NCI-H2196 (cell line): ENCODE measurements around the gene PRKAR2B.
A peak's percentile ranks its signal among the peaks of the same experiment; 100 is the strongest.

Experiments used
- DNase-seq: peaks from one replicate; lab custom pipeline; 2025; ENCODE audit not compliant: unreplicated experiment; lab: John Stamatoyannopoulos, UW

Gene PRKAR2B

DNA sequence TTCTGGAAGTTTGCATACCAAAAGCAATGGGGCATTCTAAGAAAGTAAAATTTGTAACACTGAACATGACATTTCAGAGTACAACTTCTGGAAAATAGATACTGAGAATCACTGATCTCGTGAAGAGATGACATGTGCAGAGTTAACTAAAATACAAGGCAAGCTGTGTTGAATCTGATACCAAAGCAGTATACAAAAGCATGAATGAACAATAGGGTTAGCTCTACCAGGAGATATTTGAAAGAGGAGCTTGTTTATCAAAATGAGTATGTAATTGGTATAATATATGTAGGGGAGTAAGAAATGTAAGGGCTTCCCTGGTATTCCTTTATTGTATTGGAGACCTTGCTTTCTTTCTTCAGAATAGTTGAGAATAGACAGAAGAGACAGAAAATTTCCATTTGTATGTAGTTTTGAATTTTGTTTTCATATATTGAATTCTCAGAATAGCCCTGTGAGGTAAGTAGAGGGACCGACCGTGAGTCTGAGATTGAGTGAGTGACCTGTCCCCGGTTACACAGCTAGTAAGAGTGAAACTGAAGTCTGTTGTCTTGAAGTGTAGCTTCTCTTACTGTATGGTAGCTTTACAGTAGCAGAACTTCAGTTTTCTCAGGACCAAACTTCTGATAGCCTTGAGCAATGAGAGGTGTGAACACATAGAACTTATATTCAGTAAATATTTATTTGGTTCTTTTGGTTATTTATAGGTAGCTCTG is 129.3 kb downstream of the PRKAR2B start:
- no peak for DNase-seq

DNA sequence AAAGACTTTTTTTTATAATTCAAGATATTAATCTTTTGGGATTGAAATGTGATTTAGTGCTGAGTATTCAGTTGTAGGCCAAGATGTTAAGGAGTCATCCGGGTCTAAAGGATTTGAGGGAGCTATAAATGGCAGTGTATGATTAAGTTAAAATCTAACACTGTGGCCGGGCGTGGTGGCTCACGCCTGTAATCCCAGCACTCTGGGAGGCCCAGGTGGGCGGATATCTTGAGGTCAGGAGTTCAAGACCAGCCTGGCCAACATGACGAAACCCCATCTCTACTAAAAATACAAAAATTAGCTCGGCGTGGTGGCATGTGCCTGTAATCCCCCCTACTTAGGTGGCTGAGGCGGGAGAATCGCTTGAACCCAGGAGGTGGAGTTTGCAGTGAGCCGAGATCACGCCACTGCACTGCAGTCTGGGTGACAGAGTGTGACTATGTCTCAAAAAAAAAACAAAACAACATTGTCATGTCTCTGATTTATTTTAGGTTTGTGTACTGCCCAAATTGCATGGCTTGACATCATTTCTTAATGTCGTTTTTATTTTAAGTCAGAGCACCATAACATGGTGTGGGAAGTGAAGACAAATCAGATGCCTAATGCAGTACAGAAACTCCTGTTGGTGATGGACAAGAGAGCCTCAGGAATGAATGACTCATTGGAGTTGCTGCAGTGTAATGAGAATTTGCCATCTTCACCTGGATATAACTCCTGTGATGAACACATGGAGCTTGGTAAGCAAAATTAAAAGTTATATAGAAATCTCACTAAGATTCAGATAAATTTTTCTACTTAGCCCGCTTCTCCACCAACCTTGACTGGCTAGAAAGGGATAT is 135.0 kb downstream of the PRKAR2B start:
- DNase-seq = no peak

DNA sequence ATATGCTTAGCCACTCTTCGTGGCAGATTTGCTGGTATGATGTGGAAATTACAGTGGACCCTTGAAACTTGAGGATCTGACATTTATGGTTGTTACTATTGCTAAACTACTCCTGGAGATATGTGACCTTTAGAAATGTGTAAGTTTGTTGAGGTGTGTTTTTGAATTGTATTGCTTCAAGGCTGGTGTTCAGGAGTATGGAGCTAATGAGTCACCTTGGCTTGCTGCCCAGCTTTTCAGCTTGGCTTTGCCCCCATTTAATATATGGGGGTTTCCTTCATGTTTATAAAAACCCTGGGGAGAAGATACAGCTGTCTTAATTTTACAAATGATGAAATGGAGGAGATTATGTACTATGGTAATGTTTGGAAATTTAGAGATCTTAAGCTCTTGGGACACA is 135.9 kb downstream of the PRKAR2B start:
- peak; percentile 29 for DNase-seq

DNA sequence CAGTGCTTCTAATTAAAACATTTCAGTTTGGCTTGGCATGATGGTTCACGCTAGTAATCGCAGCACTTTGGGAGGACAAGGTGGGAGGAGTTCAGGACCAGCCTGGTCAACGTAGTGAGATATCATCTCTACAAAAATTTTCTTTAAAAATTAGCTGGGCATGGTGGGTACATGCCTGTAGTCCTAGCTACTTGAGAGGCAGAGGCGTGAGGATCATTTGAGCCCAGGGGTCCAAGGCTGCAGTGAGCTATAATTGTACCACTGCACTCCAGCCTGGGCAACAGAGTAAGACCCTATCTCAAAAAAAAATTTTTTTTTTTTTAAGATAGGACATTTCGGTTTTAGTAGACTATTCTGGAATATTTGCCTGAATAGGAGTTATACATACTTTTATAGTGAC is 136.7 kb downstream of the PRKAR2B start:
- DNase-seq = no peak

DNA sequence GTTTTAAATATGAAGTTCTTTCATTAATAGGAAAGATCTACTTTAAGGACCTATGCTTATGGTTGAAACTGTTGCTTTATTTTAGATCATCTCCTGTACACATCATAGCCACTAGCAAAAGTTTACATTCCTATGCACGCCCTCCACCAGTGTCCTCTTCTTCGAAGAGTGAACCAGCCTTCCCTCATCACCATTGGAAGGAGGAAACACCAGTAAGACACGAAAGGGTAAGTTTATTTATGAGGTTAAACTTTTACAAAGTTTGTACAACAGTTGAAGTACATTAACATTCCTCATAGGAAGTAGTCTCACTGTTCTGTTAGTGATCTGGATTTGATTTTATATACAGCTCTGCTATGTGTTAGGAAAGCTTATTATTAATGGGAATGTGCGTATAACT is 141.2 kb downstream of the PRKAR2B start:
- no peak for DNase-seq

DNA sequence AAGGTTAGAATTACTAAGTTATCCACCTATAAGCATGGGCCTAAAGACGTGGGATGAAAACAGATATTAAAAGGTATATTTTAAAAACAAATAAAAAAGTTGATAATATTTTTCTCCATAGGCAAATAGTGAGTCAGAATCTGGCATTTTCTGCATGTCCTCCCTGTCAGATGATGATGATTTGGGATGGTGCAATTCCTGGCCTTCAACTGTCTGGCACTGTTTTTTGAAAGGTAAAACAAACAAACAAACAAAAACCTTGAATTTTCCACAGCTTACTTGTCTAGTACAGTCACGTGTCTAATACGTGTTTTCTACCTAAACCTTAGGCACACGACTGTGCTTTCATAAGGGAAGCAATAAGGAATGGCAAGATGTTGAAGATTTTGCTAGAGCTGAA is 141.7 kb downstream of the PRKAR2B start:
- DNase-seq = no peak

DNA sequence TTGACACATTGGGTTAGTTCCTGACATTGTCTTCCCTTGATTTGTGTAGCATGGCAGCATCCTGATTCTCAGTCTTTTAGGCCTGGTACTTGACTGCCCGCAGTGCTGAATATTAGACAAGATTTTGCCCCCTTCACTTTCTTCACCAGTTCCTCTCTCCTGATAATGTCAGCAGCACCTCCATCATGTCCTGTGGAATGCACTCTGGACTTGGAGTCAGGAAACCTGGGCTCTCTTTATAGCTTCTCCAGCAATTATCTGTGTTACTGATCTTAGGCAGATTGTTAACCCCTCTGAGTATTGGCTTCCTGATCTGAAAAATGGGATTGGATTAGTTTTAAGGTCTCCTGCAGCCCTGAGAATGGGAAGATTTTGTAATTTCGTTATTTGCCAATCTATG is 143.3 kb downstream of the PRKAR2B start:
- no peak for DNase-seq

DNA sequence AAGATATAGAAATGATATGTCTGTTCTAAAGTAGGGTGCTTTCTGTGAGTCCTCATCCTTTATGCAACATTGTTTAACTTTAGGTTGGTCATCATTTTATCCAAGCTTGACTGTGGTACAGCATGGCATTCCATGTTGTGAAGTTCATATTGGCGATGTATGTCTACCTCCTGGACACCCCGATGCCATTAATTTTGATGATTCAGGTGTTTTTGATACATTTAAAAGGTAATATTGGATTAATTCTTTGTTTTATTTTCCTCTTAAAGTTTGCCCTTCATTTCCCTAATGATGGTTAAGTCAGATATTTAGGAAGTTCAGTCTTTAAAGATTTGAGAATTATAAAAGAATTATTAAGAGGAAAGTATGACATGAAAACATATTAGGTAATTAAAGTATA is 145.6 kb downstream of the PRKAR2B start:
- DNase-seq = no peak

DNA sequence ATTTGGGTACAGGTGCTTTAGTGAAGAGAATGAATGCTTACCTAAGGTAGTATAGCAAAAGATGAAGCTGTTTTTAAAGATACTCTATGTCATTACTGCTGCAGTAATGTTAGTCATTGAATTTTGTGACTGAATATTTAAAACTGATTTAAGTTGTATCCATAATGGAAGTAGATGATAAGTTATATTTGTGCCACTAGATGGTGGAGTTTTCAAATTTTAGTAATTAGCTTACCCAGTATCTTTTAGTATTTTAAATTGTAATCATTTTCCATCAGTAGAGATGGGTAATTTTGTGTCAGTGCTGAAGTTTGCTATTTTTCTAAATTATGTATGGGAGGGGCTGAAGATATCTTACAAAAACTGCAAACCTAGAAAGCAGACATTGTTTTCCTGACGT is 149.5 kb downstream of the PRKAR2B start:
- DNase-seq = no peak

DNA sequence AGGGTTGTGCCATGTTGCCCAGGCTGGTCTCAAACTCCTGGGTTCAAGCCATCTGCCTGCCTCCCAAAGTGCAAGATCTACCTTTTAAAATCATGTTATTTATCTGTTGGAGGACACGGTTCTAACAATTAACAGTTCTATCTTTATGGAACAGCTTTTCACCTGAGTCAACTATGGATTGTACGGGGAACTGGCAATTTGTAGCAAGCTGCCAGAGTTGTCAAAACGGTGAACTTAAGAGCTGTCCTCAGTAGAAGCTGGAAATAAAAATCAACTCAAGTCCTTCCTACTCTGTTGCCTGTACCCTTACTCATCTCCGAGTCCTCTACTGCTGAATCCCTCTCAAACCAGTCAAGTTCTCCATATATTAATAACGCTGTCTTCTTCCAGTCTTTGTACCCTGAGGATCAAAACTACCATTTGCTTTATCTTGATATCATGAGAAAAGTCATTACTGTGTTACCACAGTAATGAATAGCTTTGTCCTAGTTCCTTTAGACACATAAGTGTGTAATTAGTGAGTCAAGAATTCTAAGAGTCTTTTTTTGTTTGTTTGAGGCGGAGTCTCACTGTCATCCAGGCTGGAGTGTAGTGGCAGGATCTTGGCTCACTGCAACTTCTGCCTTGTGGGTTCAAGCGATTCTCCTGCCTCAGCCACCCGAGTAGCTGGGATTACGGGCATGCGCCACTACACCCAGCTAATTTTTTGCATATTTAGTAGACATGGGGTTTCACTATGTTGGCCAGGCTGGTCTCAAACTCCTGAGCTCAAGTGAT is 152.5 kb downstream of the PRKAR2B start:
- no peak for DNase-seq

DNA sequence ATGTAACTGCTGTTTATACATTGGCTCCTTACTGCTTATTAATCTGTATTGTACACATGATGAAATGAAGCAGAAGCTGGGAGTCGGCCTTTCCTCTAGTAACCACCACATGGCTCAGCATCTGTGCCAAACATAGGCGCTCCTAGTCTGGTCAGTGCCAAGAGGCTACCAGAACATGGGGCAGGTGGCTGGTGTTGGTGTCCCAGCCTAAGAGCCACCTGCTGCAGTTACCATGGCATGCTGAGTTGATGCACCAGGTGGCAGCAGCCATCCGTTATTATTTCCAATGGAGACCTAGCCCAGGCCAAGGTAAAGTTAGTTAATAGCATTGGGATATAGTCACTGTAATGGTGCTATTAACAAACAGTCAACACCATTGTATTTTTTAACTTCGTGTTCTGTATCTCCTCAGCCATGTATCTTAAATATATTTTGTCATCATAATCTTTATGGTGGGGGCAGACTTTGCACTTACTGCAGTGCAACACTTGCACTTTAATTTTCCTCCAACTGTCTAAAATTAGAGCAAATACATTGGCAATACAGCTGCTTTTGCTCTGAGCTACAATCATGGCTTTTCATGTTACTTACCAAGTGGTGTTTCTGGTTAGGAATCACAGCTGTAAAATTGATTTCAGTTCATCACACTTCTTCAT is 157.4 kb downstream of the PRKAR2B start:
- peak; percentile 83 for DNase-seq

DNA sequence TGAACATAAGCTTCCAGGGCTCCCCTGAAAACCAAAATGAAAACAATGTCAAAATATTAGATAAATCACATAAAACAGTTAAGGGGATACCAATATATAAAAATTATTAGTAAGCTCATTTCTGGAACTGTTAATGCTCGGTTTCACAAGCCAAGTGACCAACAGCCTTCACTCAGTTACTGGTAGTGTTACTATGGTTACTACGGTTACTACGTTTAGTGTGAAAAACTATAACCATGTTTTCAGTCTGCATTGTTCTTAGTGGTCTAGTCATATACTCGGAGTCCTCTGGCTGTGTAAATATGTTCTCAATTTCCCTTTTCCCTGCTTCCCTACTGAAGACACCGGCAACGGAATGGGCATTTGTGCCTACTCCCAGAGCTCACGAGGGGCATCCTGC is 159.1 kb downstream of the PRKAR2B start:
- no peak for DNase-seq

DNA sequence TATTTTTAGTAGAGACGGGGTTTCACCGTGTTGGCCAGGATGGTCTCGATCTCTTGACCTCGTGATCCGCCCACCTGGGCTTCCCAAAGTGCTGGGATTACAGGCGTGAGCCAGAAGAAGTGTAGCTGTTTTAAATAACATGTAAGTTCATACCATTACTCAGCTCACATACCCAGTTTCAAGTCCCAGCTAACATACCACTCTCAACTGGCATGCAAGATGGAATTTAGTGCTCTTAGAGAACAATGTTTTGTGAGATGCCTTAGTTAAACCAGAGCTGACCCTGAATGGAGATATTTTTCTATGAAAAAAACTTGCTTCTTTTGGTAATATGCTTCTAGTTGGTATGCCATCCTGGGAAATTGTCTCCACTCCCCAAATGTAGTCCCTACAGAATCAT is 161.6 kb downstream of the PRKAR2B start:
- DNase-seq = no peak

DNA sequence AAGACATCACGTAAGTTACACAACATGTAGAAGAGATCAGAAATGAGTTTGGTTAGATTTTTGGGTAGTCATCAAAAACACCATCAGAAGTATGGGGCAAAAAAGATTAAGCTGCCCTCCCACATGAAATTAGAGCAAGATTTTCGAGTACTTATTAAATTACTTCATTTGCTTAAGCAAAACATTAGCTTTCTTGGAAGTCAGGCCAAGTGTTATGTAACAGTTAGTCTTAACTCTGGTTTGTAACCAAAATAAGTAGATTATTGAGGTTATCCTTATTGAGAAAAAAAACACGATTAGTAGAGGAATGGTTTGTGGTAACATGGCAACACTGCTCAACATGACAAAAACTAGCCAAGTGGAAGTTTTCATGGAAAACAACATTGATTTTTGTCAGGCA is 162.2 kb downstream of the PRKAR2B start:
- DNase-seq = no peak

DNA sequence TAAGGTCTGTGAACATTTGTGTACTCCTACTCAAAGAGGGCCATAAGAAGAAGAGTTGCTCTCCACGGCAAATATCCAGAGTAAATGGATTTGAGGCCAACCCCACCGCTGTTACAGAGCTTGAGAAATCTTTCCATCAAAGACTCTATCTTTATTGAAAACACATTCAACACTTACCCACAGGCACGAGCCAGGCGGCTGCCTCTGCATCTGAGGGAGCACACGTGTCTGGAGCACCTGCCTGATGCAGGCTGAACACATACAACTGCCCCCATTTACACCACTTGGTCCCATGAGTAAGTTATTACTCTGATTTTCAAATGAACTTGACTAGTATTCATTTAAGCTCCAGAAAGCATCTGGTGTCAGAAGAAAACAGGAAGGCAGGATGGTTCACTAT is 163.0 kb downstream of the PRKAR2B start:
- DNase-seq = no peak

DNA sequence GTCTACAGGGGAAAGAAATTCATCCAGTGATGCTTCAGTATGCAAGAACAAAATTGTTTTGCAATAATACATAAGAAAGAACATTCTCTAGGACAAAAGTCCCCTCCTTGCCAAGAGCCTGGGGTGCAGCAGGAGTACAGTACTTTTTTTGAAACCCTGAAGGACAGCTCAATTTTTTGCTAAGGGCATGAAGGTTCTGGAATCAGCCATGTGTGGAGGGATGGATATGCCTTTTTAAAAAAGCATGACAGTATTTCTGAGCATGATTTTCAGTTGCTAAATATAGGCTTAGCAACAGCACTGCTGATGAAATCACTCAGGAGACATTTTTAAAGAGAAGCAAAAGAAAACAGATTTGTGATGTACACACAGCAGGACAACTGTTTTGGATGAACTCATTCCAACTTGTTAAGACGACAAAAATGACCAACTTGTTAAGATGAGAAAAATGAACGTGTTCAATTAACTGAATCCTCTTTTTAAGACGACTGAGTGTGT is 163.6 kb downstream of the PRKAR2B start:
- no peak for DNase-seq

DNA sequence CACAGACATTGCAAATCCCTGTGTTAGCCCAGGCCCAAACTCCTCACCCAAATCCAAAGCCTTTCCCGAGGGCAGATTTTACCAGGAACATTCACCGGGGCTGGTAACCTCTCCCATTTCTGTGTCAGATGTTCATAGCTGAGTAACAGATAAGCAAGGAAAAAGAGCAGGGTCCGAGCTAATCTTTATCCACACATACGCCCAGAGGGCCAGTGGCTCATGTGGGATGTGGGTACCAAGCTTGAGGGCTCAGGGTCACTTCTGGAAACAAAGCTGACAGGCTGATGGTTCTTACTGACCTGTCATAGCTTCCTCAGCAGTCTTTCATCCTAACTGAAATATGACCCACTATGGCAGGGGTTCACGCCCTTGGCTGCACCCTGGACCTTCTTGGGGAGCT is 164.1 kb downstream of the PRKAR2B start:
- DNase-seq = no peak

DNA sequence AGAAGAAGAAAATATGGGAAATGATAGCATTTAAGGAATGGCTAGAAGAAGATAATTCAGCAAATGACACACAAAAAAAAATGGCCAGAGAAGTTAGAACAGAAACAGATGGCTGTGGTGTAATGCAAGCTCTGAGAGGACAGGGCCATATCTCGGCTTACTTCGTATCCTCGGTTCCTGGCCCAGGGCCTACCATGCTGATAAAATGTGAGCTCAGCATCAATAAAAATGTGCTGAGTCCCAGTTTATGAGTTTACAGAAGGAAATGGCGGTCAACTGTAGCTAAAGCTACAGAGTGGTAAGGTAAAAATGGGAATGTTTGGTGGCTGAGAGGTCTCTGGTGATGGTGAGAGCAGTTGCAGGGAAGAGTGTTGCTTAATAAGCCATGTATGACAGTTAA is 165.1 kb downstream of the PRKAR2B start:
- DNase-seq = no peak

DNA sequence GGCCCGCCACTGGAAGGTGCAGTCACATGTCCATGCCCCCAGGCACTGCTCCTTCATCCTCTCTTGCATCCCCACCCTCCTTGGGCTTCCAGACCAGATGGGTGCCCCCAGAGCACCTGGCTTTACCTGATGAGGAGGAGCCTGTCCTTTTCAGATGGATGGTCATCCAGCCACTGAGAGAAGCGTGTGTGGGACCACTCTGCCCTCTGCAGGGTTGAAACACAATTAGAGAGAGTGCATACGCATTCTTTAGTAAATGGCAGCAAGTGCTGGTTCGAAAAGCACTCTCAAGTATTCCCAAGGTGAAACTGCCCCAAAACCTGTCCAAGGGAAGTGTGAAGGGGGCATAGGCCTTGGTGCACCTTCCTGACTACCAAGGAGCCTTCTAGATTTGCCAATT is 165.9 kb downstream of the PRKAR2B start:
- DNase-seq = no peak
